HFFc6 (cell line): Measurements from ENCODE around the gene DGLUCY. TPM values are rescaled to one million over a fixed set of nuclear protein-coding genes. Genes with fewer than 3 reads are reported as not detected.
"Not testable (repeated sequence)": the region's sequence is repeated elsewhere in the genome, so short reads cannot be mapped to it uniquely, and the experiment has no call there.

Source experiments
- DNase-seq: peaks from one replicate; pipeline ENCODE4 v3.0.0-alpha.2; 2018
- H3K27ac Mint-ChIP-seq: 2 replicates; pipeline ENCODE4 v1.8.0; 2020; ENCODE audit warnings: mild to moderate bottlenecking, mixed read lengths
- H3K27me3 Mint-ChIP-seq: 2 replicates; pipeline ENCODE4 v1.8.0; 2021; ENCODE audit warnings: mild to moderate bottlenecking, moderate library complexity, mixed read lengths; ENCODE audit not compliant: insufficient read depth
- H3K36me3 Mint-ChIP-seq: 2 replicates; pipeline ENCODE4 v1.8.0; 2021; ENCODE audit warnings: low read depth, mixed read lengths
- H3K4me1 Mint-ChIP-seq: 2 replicates; pipeline ENCODE4 v1.8.0; 2020; ENCODE audit warnings: low read depth, mixed read lengths
- H3K4me3 Mint-ChIP-seq: 2 replicates; pipeline ENCODE4 v1.8.0; 2020; ENCODE audit warnings: mild to moderate bottlenecking, moderate library complexity, mixed read lengths
- H3K9me3 Mint-ChIP-seq: 2 replicates; pipeline ENCODE4 v1.8.0; 2020; ENCODE audit warnings: mild to moderate bottlenecking, mixed read lengths
- CTCF ChIP-seq: fragments of 200-600 bp; sonication (generic); IDR thresholded peaks from 2 replicates; pipeline ENCODE4 v1.5.0; 2021; ENCODE audit warnings: antibody characterized with exemption, mild to moderate bottlenecking
- total RNA-seq, 6 experiments: library from RNA; stranded (reverse); fragmentation: NEBNext Ultra II Directional; extraction: Animal tissue kit (Norgen Biotek cat#: 25700); gene quantifications; 2 replicates in 1 of 6; 3 replicates in 5 of 6; pipeline ENCODE4 v1.2.3, GENCODE V29; 2021

DGLUCY gene
- total RNA-seq, 6 experiments from 2014 or later = 13.5 to 18.1 (median 15.2) TPM

DNA sequence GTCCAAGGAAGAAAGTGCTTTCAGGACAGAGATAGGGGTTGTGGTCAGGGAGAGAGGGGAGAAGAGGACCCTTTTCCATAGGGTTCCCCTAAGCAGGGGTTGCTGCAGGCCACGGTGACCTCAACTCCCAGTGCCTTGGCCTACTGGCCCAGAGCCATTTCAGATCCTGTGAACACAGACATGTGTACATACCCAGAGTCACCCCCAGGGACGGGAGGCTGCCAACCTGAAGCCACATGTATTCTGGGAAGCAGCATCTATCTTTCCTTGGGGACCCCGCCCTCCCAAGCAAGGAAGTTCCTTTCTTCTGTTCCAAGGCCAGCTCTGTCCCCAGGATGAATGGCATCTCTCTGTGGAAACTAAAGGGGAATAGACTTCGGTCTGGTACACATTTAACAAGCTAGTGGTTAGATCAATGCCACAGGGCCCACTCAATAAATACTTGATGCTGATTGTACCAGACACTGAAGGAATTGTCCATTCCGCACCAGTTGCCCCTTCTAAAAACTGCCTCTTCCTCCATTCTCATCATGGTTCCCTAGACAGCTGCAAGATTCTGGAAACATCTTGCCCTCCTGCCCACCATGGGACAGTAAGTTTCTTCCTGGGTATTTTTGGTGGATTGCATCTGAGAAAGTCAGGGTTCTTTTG is 25.2 kb upstream of the DGLUCY start:
- Mint-ChIP-seq H3K27ac (no peak overlapping the region), H3K27me3 (peaks cover 37% of the 10 kb centered on the region), H3K4me1 (no peaks in the 10 kb centered on the region), H3K9me3 (no peaks in the 10 kb centered on the region), H3K36me3 (no peaks in the 10 kb centered on the region), H3K4me3 (no peak overlapping the region)
- DNase-seq = no peak
- no peak for TF ChIP-seq CTCF

- H3K27ac Mint-ChIP-seq = no peak overlapping the region
- TF ChIP-seq CTCF = no peak
- H3K27me3 Mint-ChIP-seq = peaks cover 37% of the 10 kb centered on the region
- no peak overlapping the region for H3K4me3 Mint-ChIP-seq
- no peak for DNase-seq
- H3K36me3 Mint-ChIP-seq = no peaks in the 10 kb centered on the region
- H3K9me3 Mint-ChIP-seq = no peaks in the 10 kb centered on the region
- no peaks in the 10 kb centered on the region for H3K4me1 Mint-ChIP-seq
Measured at GRCh38 chr14:91089958-91090535, 23.8 kb upstream of the DGLUCY start.

DNA sequence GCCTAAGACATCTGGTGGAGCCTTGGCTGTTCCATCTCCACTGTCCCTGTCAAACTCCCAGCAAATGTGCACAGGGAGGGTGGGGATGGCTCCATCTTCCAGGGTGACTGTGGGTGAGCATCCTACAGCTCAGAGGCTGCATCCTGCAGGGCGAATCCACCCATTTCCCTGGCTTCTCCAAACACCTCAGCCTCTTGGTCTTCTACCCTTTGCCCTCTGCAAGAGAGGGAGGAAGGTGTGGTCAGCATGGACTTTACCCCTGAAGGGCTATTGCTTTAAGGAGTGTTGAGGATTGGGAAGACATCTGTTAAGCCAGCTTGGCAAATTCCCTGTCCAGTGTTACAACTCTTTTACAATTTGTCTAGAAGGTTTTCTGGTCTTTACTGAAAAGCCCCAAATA is 23.1 kb upstream of the DGLUCY start:
- Mint-ChIP-seq H3K4me1 (no peaks in the 10 kb centered on the region), H3K36me3 (no peaks in the 10 kb centered on the region), H3K27ac (no peak overlapping the region), H3K4me3 (no peak overlapping the region), H3K9me3 (no peaks in the 10 kb centered on the region), H3K27me3 (peaks cover 35% of the 10 kb centered on the region)
- no peak for DNase-seq
- no peak for TF ChIP-seq CTCF

GRCh38 chr14:91092073-91092472 is 21.8 kb upstream of the DGLUCY start:
- H3K36me3 Mint-ChIP-seq = no peaks in the 10 kb centered on the region
- no peak for DNase-seq
- no peak for TF ChIP-seq CTCF
- H3K9me3 Mint-ChIP-seq = no peaks in the 10 kb centered on the region
- H3K27me3 Mint-ChIP-seq = peaks cover 39% of the 10 kb centered on the region
- H3K4me1 Mint-ChIP-seq = no peaks in the 10 kb centered on the region
- no peak overlapping the region for H3K4me3 Mint-ChIP-seq
- H3K27ac Mint-ChIP-seq = no peak overlapping the region

GRCh38 chr14:91093743-91094472 is 20.0 kb upstream of the DGLUCY start:
- peaks cover 35% of the 10 kb centered on the region for H3K27me3 Mint-ChIP-seq
- not testable (repeated sequence) for DNase-seq

DNA sequence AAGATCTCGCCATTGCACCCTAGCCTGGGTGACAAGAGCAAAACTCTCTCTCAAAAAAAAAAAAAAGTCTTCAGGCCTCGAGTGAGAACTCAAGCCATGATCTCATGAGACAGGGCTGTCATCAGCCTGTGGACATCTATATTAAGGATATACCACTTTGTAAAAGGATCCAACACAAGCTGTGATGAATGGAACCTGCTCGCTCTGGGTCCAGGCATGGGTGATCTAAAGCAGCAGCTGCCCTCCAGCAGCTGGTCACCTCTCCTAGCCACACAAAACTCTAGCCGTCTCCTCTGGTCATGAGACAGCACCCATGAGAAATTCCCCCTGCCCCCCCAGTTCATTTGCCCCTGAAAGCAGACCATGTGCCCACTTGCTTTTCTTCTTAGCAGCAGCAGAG is 19.1 kb upstream of the DGLUCY start:
- no peaks in the 10 kb centered on the region for H3K9me3 Mint-ChIP-seq
- no peaks in the 10 kb centered on the region for H3K36me3 Mint-ChIP-seq
- no peak overlapping the region for H3K4me3 Mint-ChIP-seq

More at GRCh38 chr14:91093743-91094472, 20.0 kb upstream of the DGLUCY start:
- H3K9me3 Mint-ChIP-seq, H3K4me1 Mint-ChIP-seq, H3K36me3 Mint-ChIP-seq, H3K4me3 Mint-ChIP-seq, H3K27ac Mint-ChIP-seq: not testable (repeated sequence)

More for the DNA sequence above, 19.1 kb upstream of the DGLUCY start:
- TF ChIP-seq CTCF = no peak
- H3K27me3 Mint-ChIP-seq = peaks cover 29% of the 10 kb centered on the region
- no peak overlapping the region for H3K27ac Mint-ChIP-seq
- DNase-seq = no peak
- peaks cover 6% of the 10 kb centered on the region for H3K4me1 Mint-ChIP-seq
